DND-41 (cell line): Measurements from ENCODE around the gene CNIH2.

Experiments used
- ATAC-seq: fragments of 200-7000 bp; cut with Tn5 transposase; 3 replicates; pipeline ENCODE4 v1.9.1; 2021; ENCODE audit warnings: low read depth; ENCODE audit not compliant: insufficient read depth
- DNase-seq: peaks from one replicate; pipeline ENCODE4 v3.0.0-alpha.2; 2020
- H2AFZ ChIP-seq: 2 replicates; pipeline ENCODE4 v1.6.0; 2012; ENCODE audit warnings: low read depth, low read length
- H3K27ac ChIP-seq: 2 replicates; pipeline ENCODE4 v1.5.1; 2012; ENCODE audit warnings: low read length, inconsistent platforms
- H3K27me3 ChIP-seq: fragments of 200-600 bp; sonication (generic); 2 replicates; pipeline ENCODE4 v1.6.0; 2012; ENCODE audit warnings: low read length, mild to moderate bottlenecking, inconsistent platforms; ENCODE audit not compliant: insufficient read depth, poor library complexity
- H3K36me3 ChIP-seq: 2 replicates; pipeline ENCODE4 v1.5.1; 2012; ENCODE audit warnings: low read length, inconsistent platforms; ENCODE audit not compliant: insufficient read depth
- H3K4me1 ChIP-seq: 2 replicates; pipeline ENCODE4 v1.5.1; 2012; ENCODE audit warnings: mild to moderate bottlenecking, low read length; ENCODE audit not compliant: insufficient read depth
- H3K4me2 ChIP-seq: 2 replicates; pipeline ENCODE4 v1.6.0; 2012; ENCODE audit warnings: mild to moderate bottlenecking, moderate library complexity, low read length, inconsistent platforms; ENCODE audit not compliant: insufficient read depth
- H3K4me3 ChIP-seq, 2 experiments: fragments of 200-600 bp in 1 of 2; shearing (Covaris generic) in 1 of 2; 2 replicates each; pipeline ENCODE4 v1.5.1; 2012 to 2016; ENCODE audit warnings: inconsistent platforms in 2 of 2, low read length in 2 of 2, mild to moderate bottlenecking in 2 of 2, low read depth in 1 of 2, moderate library complexity in 1 of 2
- H3K79me2 ChIP-seq: 2 replicates; pipeline ENCODE4 v1.6.0; 2012; ENCODE audit warnings: low read length, inconsistent platforms; ENCODE audit not compliant: insufficient read depth
- H3K9ac ChIP-seq: 2 replicates; pipeline ENCODE4 v1.6.0; 2012; ENCODE audit warnings: low read depth, mild to moderate bottlenecking, inconsistent platforms, low read length, moderate library complexity
- H3K9me3 ChIP-seq: 2 replicates; pipeline ENCODE4 v1.5.1; 2012; ENCODE audit warnings: low read length, moderate library complexity, mild to moderate bottlenecking, inconsistent platforms; ENCODE audit not compliant: insufficient read depth, severe bottlenecking
- H4K20me1 ChIP-seq: 2 replicates; pipeline ENCODE4 v1.6.0; 2012; ENCODE audit warnings: low read length; ENCODE audit not compliant: insufficient read depth
- EZH2 ChIP-seq: IDR thresholded peaks from 3 replicates; pipeline ENCODE4 v1.6.1; 2012; ENCODE audit warnings: borderline replicate concordance, low read depth, mild to moderate bottlenecking, moderate library complexity, low read length, inconsistent platforms; ENCODE audit not compliant: severe bottlenecking
- TF ChIP-seq, protein P1 (sequence below): IDR thresholded peaks from 2 replicates; pipeline ENCODE4 v1.5.1; 2012; ENCODE audit warnings: borderline replicate concordance, low read length, moderate library complexity, mild to moderate bottlenecking; ENCODE audit not compliant: poor library complexity, severe bottlenecking; ENCODE audit errors: extremely low read depth

CNIH2 gene

DNA sequence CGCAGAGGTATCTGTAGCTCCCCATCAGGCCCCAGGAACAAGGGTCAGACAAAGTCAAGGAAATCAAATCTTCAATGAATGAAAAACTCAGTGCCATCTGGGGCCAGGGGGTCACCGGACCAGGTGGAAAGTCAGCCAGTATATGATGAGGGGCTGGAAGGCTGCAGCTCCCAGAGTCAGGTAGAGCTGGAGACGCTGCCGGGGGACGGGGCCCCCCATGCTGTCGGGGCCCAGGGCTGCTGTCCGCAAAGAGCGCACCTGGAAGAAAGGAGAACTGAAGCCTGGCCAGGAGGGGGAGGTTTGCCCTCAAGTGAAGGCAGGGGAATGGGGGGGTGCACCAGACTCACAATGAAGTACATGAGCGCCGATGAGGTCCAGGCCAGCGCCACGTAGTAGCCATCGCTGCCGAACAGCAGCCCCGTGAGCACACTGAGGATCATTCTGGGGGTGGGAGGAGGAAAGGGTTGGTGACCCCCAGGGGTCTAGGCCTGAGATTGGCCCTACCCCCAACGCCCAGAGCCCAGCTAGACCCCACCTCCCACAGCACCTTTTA, 6.6 kb downstream of the CNIH2 start:
- H3K4me3 ChIP-seq: no peak overlapping the region
- H3K9me3 ChIP-seq: no peaks in the 10 kb centered on the region
- H3K9ac ChIP-seq: no peak overlapping the region
- H3K27me3 ChIP-seq: no peaks in the 10 kb centered on the region
- H4K20me1 ChIP-seq: peaks cover 39% of the 10 kb centered on the region
- H3K79me2 ChIP-seq: peaks cover 14% of the 10 kb centered on the region
- H3K4me1 ChIP-seq: peaks cover 29% of the 10 kb centered on the region
- H3K27ac ChIP-seq: no peak overlapping the region
- no peaks in the 10 kb centered on the region for H3K36me3 ChIP-seq
- TF ChIP-seq EZH2: no peak
- TF ChIP-seq, protein P1, sequence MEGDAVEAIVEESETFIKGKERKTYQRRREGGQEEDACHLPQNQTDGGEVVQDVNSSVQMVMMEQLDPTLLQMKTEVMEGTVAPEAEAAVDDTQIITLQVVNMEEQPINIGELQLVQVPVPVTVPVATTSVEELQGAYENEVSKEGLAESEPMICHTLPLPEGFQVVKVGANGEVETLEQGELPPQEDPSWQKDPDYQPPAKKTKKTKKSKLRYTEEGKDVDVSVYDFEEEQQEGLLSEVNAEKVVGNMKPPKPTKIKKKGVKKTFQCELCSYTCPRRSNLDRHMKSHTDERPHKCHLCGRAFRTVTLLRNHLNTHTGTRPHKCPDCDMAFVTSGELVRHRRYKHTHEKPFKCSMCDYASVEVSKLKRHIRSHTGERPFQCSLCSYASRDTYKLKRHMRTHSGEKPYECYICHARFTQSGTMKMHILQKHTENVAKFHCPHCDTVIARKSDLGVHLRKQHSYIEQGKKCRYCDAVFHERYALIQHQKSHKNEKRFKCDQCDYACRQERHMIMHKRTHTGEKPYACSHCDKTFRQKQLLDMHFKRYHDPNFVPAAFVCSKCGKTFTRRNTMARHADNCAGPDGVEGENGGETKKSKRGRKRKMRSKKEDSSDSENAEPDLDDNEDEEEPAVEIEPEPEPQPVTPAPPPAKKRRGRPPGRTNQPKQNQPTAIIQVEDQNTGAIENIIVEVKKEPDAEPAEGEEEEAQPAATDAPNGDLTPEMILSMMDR: no peak
- no peak for ATAC-seq
- no peak overlapping the region for H2AFZ ChIP-seq
- H3K4me2 ChIP-seq: no peak overlapping the region
- DNase-seq: no peak

DNA sequence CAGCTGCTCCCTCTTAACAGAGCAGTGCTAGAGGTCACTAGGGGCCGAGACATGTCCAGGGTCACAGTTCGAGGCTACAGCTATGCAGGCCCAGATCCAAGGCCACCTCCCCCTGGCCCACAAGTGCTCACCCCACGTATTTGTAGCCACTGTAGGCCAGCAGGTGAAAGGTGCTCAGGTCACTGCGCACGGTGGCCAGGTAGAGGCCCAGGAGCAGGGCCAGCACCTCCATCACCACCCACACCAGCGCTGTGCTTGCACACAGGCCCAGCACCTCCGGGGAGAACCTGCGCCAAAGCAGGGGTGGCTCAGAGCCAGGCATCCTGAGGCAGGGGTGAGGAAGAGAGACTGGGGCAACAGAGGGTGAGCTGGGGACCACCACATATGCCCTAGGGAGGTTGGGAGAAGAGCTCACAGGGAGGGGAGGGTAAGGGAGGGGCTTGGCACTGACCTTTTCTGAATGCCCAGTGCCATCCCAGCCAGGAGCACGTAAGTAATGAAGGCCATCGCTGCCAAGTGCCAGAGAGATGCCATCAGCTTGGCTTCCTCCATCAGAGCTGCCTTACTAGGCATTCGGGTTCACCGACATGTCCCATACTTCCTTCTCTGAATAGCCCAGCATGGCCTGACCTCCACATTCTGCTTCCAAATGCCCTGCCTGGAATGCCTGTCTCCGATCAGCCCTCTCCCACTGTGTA, 7.4 kb downstream of the CNIH2 start:
- Histone ChIP-seq H3K27me3 (no peaks in the 10 kb centered on the region), H3K79me2 (peaks cover 14% of the 10 kb centered on the region), H4K20me1 (peaks cover 31% of the 10 kb centered on the region), H3K27ac (no peak overlapping the region), H2AFZ (no peak overlapping the region), H3K4me1 (peaks cover 37% of the 10 kb centered on the region), H3K4me2 (no peak overlapping the region), H3K36me3 (no peaks in the 10 kb centered on the region), H3K9me3 (no peaks in the 10 kb centered on the region), H3K4me3 (no peak overlapping the region), H3K9ac (no peak overlapping the region)
- ATAC-seq (no peak), DNase-seq (no peak)
- TF ChIP-seq, protein P1: no peak
- TF ChIP-seq EZH2: no peak

DNA sequence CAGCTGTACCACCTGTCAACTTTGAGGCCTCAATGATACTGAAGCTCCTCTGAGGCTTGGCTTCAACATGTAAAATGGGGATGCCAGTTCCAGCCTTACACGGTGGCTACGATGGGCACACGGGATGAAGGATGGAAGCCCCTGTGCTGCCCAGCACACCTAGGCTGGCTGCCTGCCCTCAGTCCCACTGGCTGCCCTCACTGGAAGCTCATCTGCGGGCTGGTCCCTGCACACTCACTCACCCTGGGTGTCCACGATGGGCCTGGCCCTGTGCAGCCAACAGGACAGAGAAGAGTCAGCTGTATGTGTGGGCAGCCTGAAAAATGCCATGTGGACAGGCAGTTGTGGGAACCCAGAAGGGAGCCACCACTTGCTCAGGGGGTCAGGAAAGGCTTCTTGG, 8.7 kb downstream of the CNIH2 start:
- DNase-seq (no peak), ATAC-seq (no peak)
- no peak overlapping the region for H3K4me3 ChIP-seq
- no peak overlapping the region for H3K4me2 ChIP-seq
- no peaks in the 10 kb centered on the region for H3K36me3 ChIP-seq
- H3K9ac ChIP-seq: no peak overlapping the region
- TF ChIP-seq, protein P1: no peak
- TF ChIP-seq EZH2: no peak
- H3K9me3 ChIP-seq: no peaks in the 10 kb centered on the region
- no peak overlapping the region for H3K27ac ChIP-seq
- no peaks in the 10 kb centered on the region for H3K27me3 ChIP-seq
- H3K79me2 ChIP-seq: peaks cover 14% of the 10 kb centered on the region
- peaks cover 46% of the 10 kb centered on the region for H3K4me1 ChIP-seq
- no peak overlapping the region for H2AFZ ChIP-seq
- peaks cover 22% of the 10 kb centered on the region for H4K20me1 ChIP-seq
